ENCODE measurements around the gene TAAR2. TPM values are rescaled to one million over a fixed set of nuclear protein-coding genes. Genes with fewer than 3 reads are reported as not detected.
"Not testable (repeated sequence)": the region's sequence is repeated elsewhere in the genome, so short reads cannot be mapped to it uniquely, and the experiment has no call there.

The TAAR2 gene
- total RNA-seq, 1 donor from 2014 or later, result not detected

DNA sequence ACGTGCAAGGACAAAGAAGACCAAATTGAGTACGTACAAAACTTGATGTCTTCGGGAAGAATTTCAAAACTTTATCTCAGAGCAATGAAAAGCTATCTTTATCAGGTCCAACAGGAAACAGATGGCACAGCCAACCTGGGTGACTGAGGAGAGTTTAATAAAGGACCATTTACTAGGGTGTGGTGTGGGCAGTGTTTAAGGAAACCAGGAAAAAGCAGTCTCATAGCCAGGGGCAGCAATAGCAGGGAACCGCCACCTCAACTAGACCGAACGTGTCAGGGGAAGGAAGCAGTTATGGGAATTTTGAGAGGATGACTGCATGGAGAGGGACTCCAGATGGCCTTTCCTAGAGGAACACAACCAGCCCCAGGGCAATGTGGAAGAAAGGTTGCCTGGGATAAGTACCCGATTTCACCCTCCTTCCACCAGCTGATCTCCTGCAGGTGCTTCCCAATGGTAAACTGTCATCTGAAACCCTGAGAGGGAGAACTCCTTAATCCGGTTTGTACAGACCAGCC, 19.4 kb downstream of the TAAR2 start:
- Histone ChIP-seq H4K20me1 (ENCODE audit: insufficient read depth, low read length) (no peaks in the 10 kb centered on the region), H3K4me1 (ENCODE audit: insufficient read depth, low read length) (no peaks in the 10 kb centered on the region), H3K27me3 (ENCODE audit: insufficient read depth, low read length) (no peaks in the 10 kb centered on the region), H3K4me2 (ENCODE audit: low read length) (no peak overlapping the region), H3K36me3 (ENCODE audit: insufficient read depth, low read length) (no peaks in the 10 kb centered on the region), H2AFZ (ENCODE audit: low read depth, low read length) (no peak overlapping the region), H3K79me2 (ENCODE audit: insufficient read depth, low read length) (no peaks in the 10 kb centered on the region), H3K4me3 (ENCODE audit: insufficient read depth, low read depth, low read length) (no peak overlapping the region), H3K9ac (ENCODE audit: low read length) (no peak overlapping the region), H3K9me3 (ENCODE audit: insufficient read depth, low read depth, low read length) (no peaks in the 10 kb centered on the region), H3K27ac (ENCODE audit: low read depth, low read length) (no peak overlapping the region)
- Mint-ChIP-seq H3K4me3 (ENCODE audit: unreplicated experiment) (no peak overlapping the region), H3K4me1 (ENCODE audit: low read depth, unreplicated experiment) (no peaks in the 10 kb centered on the region), H3K27me3 (ENCODE audit: low read depth, unreplicated experiment) (peaks cover 5% of the 10 kb centered on the region), H3K9me3 (ENCODE audit: unreplicated experiment) (peaks cover 2% of the 10 kb centered on the region), H3K36me3 (ENCODE audit: low read depth, unreplicated experiment) (no peaks in the 10 kb centered on the region), H3K27ac (ENCODE audit: unreplicated experiment) (no peak overlapping the region)
- TF ChIP-seq CTCF (IDR thresholded peaks at IDR 0.05; ENCODE audit: insufficient read depth, low read depth, low read length) (no peak), EZH2 (IDR thresholded peaks at IDR 0.05; ENCODE audit: insufficient read depth, low read length) (no peak)
- FAIRE-seq, result no peak
- no peak for DNase-seq (ENCODE audit: low read depth)

- H3K27ac ChIP-seq (ENCODE audit: low read depth, low read length); H3K79me2 ChIP-seq (ENCODE audit: insufficient read depth, low read length); H4K20me1 ChIP-seq (ENCODE audit: insufficient read depth, low read length); H3K27me3 Mint-ChIP-seq (ENCODE audit: low read depth, unreplicated experiment); H3K27me3 ChIP-seq (ENCODE audit: insufficient read depth, low read length); H3K4me1 Mint-ChIP-seq (ENCODE audit: low read depth, unreplicated experiment); H3K4me3 Mint-ChIP-seq (ENCODE audit: unreplicated experiment); H3K4me2 ChIP-seq (ENCODE audit: low read length); H3K36me3 ChIP-seq (ENCODE audit: insufficient read depth, low read length); H2AFZ ChIP-seq (ENCODE audit: low read depth, low read length); DNase-seq (ENCODE audit: low read depth); H3K36me3 Mint-ChIP-seq (ENCODE audit: low read depth, unreplicated experiment); H3K9ac ChIP-seq (ENCODE audit: low read length); H3K4me1 ChIP-seq (ENCODE audit: insufficient read depth, low read length); H3K9me3 Mint-ChIP-seq (ENCODE audit: unreplicated experiment); H3K27ac Mint-ChIP-seq (ENCODE audit: unreplicated experiment); H3K4me3 ChIP-seq (ENCODE audit: insufficient read depth, low read depth, low read length); FAIRE-seq; H3K9me3 ChIP-seq (ENCODE audit: insufficient read depth, low read depth, low read length): not testable (repeated sequence)
Observed at GRCh38 chr6:132600900-132601299, 23.2 kb downstream of the TAAR2 start.

DNA sequence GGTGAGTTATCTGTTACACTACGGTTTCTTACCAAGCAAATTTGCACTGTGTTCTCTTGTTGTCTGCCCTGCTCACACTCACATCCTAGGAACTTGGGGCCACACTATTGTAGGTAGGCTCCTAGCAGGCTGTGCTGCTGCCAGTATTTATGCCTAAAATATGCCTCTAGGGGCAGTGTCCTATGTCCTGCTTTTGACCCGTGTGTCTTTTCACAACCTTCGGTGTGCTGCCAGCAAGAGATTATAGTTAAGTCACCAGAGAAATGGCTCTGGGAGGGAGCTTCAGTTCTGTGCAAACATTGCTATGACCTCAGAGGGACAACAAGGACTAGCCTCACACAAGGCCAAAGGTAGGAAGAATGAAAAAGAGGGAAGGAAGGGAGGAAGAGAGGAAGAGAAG, 25.6 kb downstream of the TAAR2 start:
- FAIRE-seq (no peak), DNase-seq (ENCODE audit: low read depth) (no peak)
- Histone ChIP-seq H3K9ac (ENCODE audit: low read length) (no peak overlapping the region), H3K4me1 (ENCODE audit: insufficient read depth, low read length) (no peaks in the 10 kb centered on the region), H3K4me2 (ENCODE audit: low read length) (no peak overlapping the region), H3K27me3 (ENCODE audit: insufficient read depth, low read length) (no peaks in the 10 kb centered on the region), H4K20me1 (ENCODE audit: insufficient read depth, low read length) (no peaks in the 10 kb centered on the region), H3K27ac (ENCODE audit: low read depth, low read length) (no peak overlapping the region), H3K9me3 (ENCODE audit: insufficient read depth, low read depth, low read length) (no peaks in the 10 kb centered on the region), H3K36me3 (ENCODE audit: insufficient read depth, low read length) (no peaks in the 10 kb centered on the region), H3K4me3 (ENCODE audit: insufficient read depth, low read depth, low read length) (no peak overlapping the region), H2AFZ (ENCODE audit: low read depth, low read length) (no peak overlapping the region), H3K79me2 (ENCODE audit: insufficient read depth, low read length) (no peaks in the 10 kb centered on the region)
- no peaks in the 10 kb centered on the region for H3K9me3 Mint-ChIP-seq (ENCODE audit: unreplicated experiment)
- peaks cover 3% of the 10 kb centered on the region for H3K27me3 Mint-ChIP-seq (ENCODE audit: low read depth, unreplicated experiment)
- TF ChIP-seq EZH2 (IDR thresholded peaks at IDR 0.05; ENCODE audit: insufficient read depth, low read length) (no peak), CTCF (IDR thresholded peaks at IDR 0.05; ENCODE audit: insufficient read depth, low read depth, low read length) (no peak)
- H3K4me3 Mint-ChIP-seq (ENCODE audit: unreplicated experiment), result no peak overlapping the region
- no peaks in the 10 kb centered on the region for H3K36me3 Mint-ChIP-seq (ENCODE audit: low read depth, unreplicated experiment)
- H3K4me1 Mint-ChIP-seq (ENCODE audit: low read depth, unreplicated experiment), result no peaks in the 10 kb centered on the region
- no peak overlapping the region for H3K27ac Mint-ChIP-seq (ENCODE audit: unreplicated experiment)
